Measurements from ENCODE around the gene NANOGP8.

Gene NANOGP8

DNA sequence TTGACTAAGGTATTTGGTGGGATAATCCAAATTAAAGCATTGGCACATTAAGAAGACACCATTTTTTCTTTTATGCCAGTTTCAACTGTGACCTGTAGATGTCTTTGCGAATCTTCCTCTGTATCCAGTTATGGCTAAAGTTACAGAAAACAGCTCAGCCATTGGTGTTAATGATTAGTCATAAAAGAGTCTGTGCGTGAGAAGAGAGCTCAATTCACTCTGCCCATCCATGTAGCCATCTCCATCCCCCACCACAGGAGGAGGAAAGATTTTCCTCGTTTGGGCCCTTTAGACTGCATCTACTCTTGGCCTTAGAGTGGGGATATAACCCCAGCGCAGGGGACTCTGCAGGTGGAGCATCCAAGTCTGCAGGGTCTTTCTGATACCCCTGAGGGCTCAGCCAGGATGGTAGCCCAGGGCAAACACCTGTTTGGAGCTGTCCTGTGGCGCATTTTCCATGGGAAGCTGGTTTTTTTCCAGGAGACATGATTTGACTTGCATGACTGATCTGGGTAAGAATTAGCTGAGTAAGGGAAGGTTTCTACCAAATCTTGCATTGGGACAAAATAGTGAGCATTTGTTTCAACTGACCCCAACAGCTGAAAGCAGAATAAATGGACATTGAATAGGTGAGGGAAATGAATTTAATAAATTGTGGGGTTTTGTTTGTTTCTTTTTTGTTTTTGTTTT lies 29.5 kb downstream of the NANOGP8 start:
- TF ChIP-seq, protein P1, sequence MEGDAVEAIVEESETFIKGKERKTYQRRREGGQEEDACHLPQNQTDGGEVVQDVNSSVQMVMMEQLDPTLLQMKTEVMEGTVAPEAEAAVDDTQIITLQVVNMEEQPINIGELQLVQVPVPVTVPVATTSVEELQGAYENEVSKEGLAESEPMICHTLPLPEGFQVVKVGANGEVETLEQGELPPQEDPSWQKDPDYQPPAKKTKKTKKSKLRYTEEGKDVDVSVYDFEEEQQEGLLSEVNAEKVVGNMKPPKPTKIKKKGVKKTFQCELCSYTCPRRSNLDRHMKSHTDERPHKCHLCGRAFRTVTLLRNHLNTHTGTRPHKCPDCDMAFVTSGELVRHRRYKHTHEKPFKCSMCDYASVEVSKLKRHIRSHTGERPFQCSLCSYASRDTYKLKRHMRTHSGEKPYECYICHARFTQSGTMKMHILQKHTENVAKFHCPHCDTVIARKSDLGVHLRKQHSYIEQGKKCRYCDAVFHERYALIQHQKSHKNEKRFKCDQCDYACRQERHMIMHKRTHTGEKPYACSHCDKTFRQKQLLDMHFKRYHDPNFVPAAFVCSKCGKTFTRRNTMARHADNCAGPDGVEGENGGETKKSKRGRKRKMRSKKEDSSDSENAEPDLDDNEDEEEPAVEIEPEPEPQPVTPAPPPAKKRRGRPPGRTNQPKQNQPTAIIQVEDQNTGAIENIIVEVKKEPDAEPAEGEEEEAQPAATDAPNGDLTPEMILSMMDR (IDR thresholded peaks at IDR 0.05; ENCODE audit: low read depth, low read length) = no peak
- DNase-seq (ENCODE audit: extremely low read depth, low read depth) = no peak

DNA sequence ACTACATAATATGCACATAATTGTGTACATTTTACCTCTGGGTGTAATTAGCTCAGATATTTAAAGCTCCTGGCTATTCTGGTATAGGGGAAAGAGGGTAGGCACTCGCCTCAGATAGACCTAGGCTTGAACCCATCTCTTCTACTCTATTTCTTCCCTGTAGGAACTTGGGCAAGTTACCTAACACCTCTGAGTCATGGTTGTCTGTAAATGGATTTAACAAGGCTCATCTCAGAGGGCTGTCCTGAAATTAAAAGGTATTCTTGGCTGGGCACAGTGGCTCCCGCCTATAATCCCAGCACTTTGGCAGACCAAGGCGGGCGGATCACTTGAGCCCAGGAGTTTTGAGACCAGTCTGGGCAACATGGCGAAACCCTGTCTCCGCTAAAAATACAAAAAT lies 30.7 kb downstream of the NANOGP8 start:
- TF ChIP-seq, protein P1 (IDR thresholded peaks at IDR 0.05; ENCODE audit: low read depth, low read length) = no peak
- no peak for DNase-seq (ENCODE audit: extremely low read depth, low read depth)

- no peak for DNase-seq (ENCODE audit: extremely low read depth, low read depth)
- TF ChIP-seq, protein P1 (IDR thresholded peaks at IDR 0.05; ENCODE audit: low read depth, low read length) = no peak
Measured at GRCh38 chr15:35047996-35048395, 37.1 kb downstream of the NANOGP8 start.

DNA sequence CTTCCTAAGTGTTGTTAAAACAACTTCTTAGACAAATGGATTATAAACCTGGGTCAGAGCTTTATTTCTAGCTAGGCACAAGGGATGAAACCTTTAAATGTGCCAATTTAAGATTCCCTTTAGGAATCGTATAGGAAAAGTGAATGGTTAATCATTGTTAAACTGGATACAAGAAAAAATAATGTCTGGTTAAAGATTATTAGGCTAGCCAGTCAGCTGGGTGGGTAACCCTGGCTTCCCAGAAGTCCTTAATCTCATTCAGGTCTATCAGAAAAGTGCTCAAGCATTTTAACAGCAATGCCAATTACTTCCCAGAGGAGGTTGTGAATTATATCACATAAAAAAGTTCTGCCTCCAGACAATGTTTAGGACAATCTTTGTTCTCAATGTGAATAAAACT lies 37.6 kb downstream of the NANOGP8 start:
- DNase-seq (ENCODE audit: extremely low read depth, low read depth) = no peak
- TF ChIP-seq, protein P1 (IDR thresholded peaks at IDR 0.05; ENCODE audit: low read depth, low read length) = no peak

- no peak for DNase-seq (ENCODE audit: extremely low read depth, low read depth)
- TF ChIP-seq, protein P1 (IDR thresholded peaks at IDR 0.05; ENCODE audit: low read depth, low read length) = no peak
Measured at GRCh38 chr15:35043373-35044095, 41.6 kb downstream of the NANOGP8 start.

GRCh38 chr15:35040339-35041255 lies 44.5 kb downstream of the NANOGP8 start:
- DNase-seq (ENCODE audit: extremely low read depth, low read depth) = no peak
- TF ChIP-seq, protein P1 (IDR thresholded peaks at IDR 0.05; ENCODE audit: low read depth, low read length) = no peak

Measured in AG09319 (cell line).